Endothelial cell of umbilical vein (primary cell): ENCODE measurements around the gene NT5M. TPM values are rescaled to one million over a fixed set of nuclear protein-coding genes. Genes with fewer than 3 reads are reported as not detected.

Experiments used
- BruUV-seq: library from RNA; stranded (reverse); fragments of 400-500 nt; replicated peaks from 2 replicates; lab custom pipeline; 2021; lab: Mats Ljungman, UMichigan
- CTCF ChIA-PET: fragments of 300-600, 350-600 bp; sonication (Branson Sonifier 250); formaldehyde crosslinking; loops from one replicate; lab custom pipeline; 2021; ENCODE audit warnings: antibody characterized with exemption, inconsistent platforms; lab: Charles Lee
- POLR2A ChIA-PET: fragments of 300-600, 350-600 bp; sonication (Branson Sonifier 250); formaldehyde crosslinking; loops from one replicate; lab custom pipeline; 2021; ENCODE audit warnings: antibody characterized with exemption, inconsistent platforms; lab: Charles Lee
- DNase-seq: peaks from one replicate; pipeline ENCODE4 v3.0.0-alpha.2; 2011; ENCODE audit warnings: low read depth, low spot score
- FAIRE-seq: peaks from 2 replicates; lab custom pipeline; 2011; peaks lifted over from hg19 to GRCh38; lab: Jason Lieb, UNC
- H2AFZ ChIP-seq: 2 replicates; pipeline ENCODE4 v1.6.0; 2012; ENCODE audit warnings: low read depth, low read length, control low read depth, inconsistent platforms
- H3K27ac ChIP-seq: 2 replicates; pipeline ENCODE4 v1.5.1; 2011; ENCODE audit warnings: low read depth, mild to moderate bottlenecking, control low read depth, low read length, moderate library complexity; ENCODE audit not compliant: insufficient read depth
- H3K27me3 ChIP-seq, 2 experiments: 2 replicates each; pipeline versions ENCODE4 v1.6.0 to v1.6.1; 2011; ENCODE audit warnings: low read length in 2 of 2, mixed read lengths in 1 of 2; ENCODE audit not compliant: control insufficient read depth in 2 of 2, insufficient read depth in 2 of 2
- H3K36me3 ChIP-seq, 2 experiments: 2 replicates in 1 of 2; 3 replicates in 1 of 2; pipeline ENCODE4 v1.5.1; 2011; ENCODE audit warnings: low read length in 2 of 2, mild to moderate bottlenecking in 1 of 2, moderate library complexity in 1 of 2; ENCODE audit not compliant: control insufficient read depth in 2 of 2, insufficient read depth in 2 of 2; ENCODE audit errors: extremely low read depth in 1 of 2
- H3K4me1 ChIP-seq: 3 replicates; pipeline ENCODE4 v1.5.1; 2011; ENCODE audit warnings: mild to moderate bottlenecking, low read length; ENCODE audit not compliant: control insufficient read depth, insufficient read depth; ENCODE audit errors: extremely low read depth
- H3K4me2 ChIP-seq: 2 replicates; pipeline ENCODE4 v1.6.1; 2011; ENCODE audit warnings: low read length, control low read depth, mixed read lengths; ENCODE audit not compliant: insufficient read depth
- H3K4me3 ChIP-seq, 3 experiments: fragments of 200-600 bp in 1 of 3; sonication (generic), shearing (Covaris generic) in 1 of 3; replicated peaks in 1 of 3; 2 replicates each; pipeline ENCODE4 v1.5.1; 2011 to 2016; ENCODE audit warnings: control low read depth in 3 of 3, low read length in 3 of 3, mild to moderate bottlenecking in 2 of 3, inconsistent platforms in 1 of 3, low read depth in 1 of 3, moderate library complexity in 1 of 3; ENCODE audit not compliant: insufficient read depth in 1 of 3
- H3K79me2 ChIP-seq: 2 replicates; pipeline ENCODE4 v1.6.0; 2012; ENCODE audit warnings: low read length, inconsistent platforms; ENCODE audit not compliant: control insufficient read depth, insufficient read depth
- H3K9ac ChIP-seq: replicated peaks from 2 replicates; pipeline ENCODE3; 2011; ENCODE audit warnings: low read length, control low read depth; ENCODE audit not compliant: insufficient read depth; ENCODE audit errors: extremely low read depth
- H3K9me1 ChIP-seq: replicated peaks from 3 replicates; pipeline ENCODE4 v1.6.0; 2011; ENCODE audit warnings: mild to moderate bottlenecking, low read length; ENCODE audit not compliant: control insufficient read depth, insufficient read depth; ENCODE audit errors: extremely low read depth
- H3K9me3 ChIP-seq: replicated peaks from 2 replicates; pipeline ENCODE4 v1.5.1; 2012; ENCODE audit warnings: low read length, inconsistent platforms; ENCODE audit not compliant: control insufficient read depth, insufficient read depth
- H4K20me1 ChIP-seq: replicated peaks from 2 replicates; pipeline ENCODE3; 2011; ENCODE audit warnings: mild to moderate bottlenecking, low read length; ENCODE audit not compliant: control insufficient read depth, insufficient read depth; ENCODE audit errors: extremely low read depth
- CTCF ChIP-seq, 2 donors: IDR thresholded peaks; 1 replicate in 1 of 2; 2 replicates in 1 of 2; pipeline ENCODE4 v1.5.1; 2011; ENCODE audit warnings: low read length in 2 of 2, mild to moderate bottlenecking in 2 of 2, moderate library complexity in 2 of 2, control low read depth in 1 of 2, inconsistent platforms in 1 of 2, low read depth in 1 of 2; ENCODE audit not compliant: insufficient read depth in 1 of 2; ENCODE audit errors: extremely low read depth in 1 of 2
- EZH2 ChIP-seq: IDR thresholded peaks from 2 replicates; pipeline ENCODE4 v1.6.1; 2012; ENCODE audit warnings: borderline replicate concordance, low read depth, mild to moderate bottlenecking, moderate library complexity, low read length, inconsistent platforms; ENCODE audit not compliant: severe bottlenecking
- GATA2 ChIP-seq: IDR thresholded peaks from 2 replicates; pipeline ENCODE4 v1.7.0; 2011; ENCODE audit warnings: low read depth, mild to moderate bottlenecking, moderate library complexity, mixed read lengths, low read length; ENCODE audit not compliant: insufficient read length, insufficient read depth
- JUN ChIP-seq: IDR thresholded peaks from 2 replicates; pipeline ENCODE4 v1.6.1; 2011; ENCODE audit warnings: borderline replicate concordance, low read depth; ENCODE audit not compliant: insufficient read length, insufficient read depth
- MAX ChIP-seq: IDR thresholded peaks from 2 replicates; pipeline ENCODE4 v1.6.1; 2011; ENCODE audit not compliant: insufficient read depth, insufficient read length
- MYC ChIP-seq: IDR thresholded peaks from one replicate; pipeline ENCODE4 v1.6.1; 2011; ENCODE audit warnings: mild to moderate bottlenecking, low read depth, low read length
- POLR2A ChIP-seq: IDR thresholded peaks from 2 replicates; pipeline ENCODE4 v1.6.1; 2012; ENCODE audit warnings: low read depth, mild to moderate bottlenecking, control low read depth, low read length
- POLR2AphosphoS5 ChIP-seq: IDR thresholded peaks from 2 replicates; pipeline ENCODE4 v1.6.1; 2012; ENCODE audit warnings: low read depth, mild to moderate bottlenecking, control low read depth, low read length, moderate library complexity; ENCODE audit not compliant: insufficient read depth
- dilution Hi-C: fragments of 300-500 bp; cut with MboI; formaldehyde crosslinking; loops from one replicate; pipeline ENCODE4 v1.15.0; 2019; ENCODE audit warnings: low sequenced_read_pairs; ENCODE audit not compliant: extremely low pct_ligation_motif_present
- intact Hi-C: fragments of 100-400 bp; cut with micrococcal nuclease; formaldehyde crosslinking; loops from one replicate; pipeline ENCODE4 v1.10.0; 2022
- polyA plus RNA-seq, 4 experiments: library from polyadenylated mRNA; depleted of rRNA in 3 of 4; stranded (reverse) in 3 of 4; unstranded in 1 of 4; fragments of >200 nt; gene quantifications; 2 replicates each; pipeline versions ENCODE4 v1.2.1 to v1.2.3, GENCODE V29; 2011 to 2012; ENCODE audit warnings: missing spikeins in 1 of 4
- total RNA-seq: library from RNA; stranded (reverse); gene quantifications from 2 replicates; pipeline ENCODE4 v1.2.3, GENCODE V29; 2021

NT5M gene
- total and polyA plus RNA-seq, 2 donors (not counting 3 experiments of a cell fraction or from before 2014, with no cell fraction given), result 0.91 to 3.0 TPM

- TF ChIP-seq MYC (no peak), CTCF (IDR thresholded peaks at IDR 0.05; ENCODE audit: extremely low read depth in 1 of 2, insufficient read depth in 1 of 2, low read depth in 1 of 2, low read length in 2 of 2) (no peak), GATA2 (no peak), MAX (no peak), JUN (no peak), POLR2A (no peak), EZH2 (no peak), POLR2AphosphoS5 (no peak)
- Histone ChIP-seq H3K36me3 (no peaks in the 10 kb centered on the region), H4K20me1 (no peaks in the 10 kb centered on the region), H3K9ac (no peak overlapping the region), H3K27me3 (peaks cover 0 to 8% of the 10 kb centered on the region in 2 experiments), H3K9me3 (no peaks in the 10 kb centered on the region), H3K27ac (no peak overlapping the region), H3K4me3 (no peak overlapping the region), H3K9me1 (no peaks in the 10 kb centered on the region), H2AFZ (peak overlapping the region; percentile 9), H3K79me2 (no peaks in the 10 kb centered on the region), H3K4me2 (no peak overlapping the region), H3K4me1 (no peaks in the 10 kb centered on the region)
- DNase-seq (no peak), FAIRE-seq (no peak)
- ChIA-PET POLR2A (no interaction called here), CTCF (interaction anchor here (1.7 to 1.8 kb wide), 2 partner anchors 9 to 250 kb away, joined by 6 read pairs; no protein-coding TSS in a partner anchor)
- intact Hi-C loops, result no loop called here
- dilution Hi-C loops, result no loop called here
- BruUV-seq, result no TSS peak
Measured at GRCh38 chr17:17363638-17364337, 60.6 kb downstream of the NT5M start.
